ENCODE data around the gene SPRED2.

SPRED2 gene, protein sequence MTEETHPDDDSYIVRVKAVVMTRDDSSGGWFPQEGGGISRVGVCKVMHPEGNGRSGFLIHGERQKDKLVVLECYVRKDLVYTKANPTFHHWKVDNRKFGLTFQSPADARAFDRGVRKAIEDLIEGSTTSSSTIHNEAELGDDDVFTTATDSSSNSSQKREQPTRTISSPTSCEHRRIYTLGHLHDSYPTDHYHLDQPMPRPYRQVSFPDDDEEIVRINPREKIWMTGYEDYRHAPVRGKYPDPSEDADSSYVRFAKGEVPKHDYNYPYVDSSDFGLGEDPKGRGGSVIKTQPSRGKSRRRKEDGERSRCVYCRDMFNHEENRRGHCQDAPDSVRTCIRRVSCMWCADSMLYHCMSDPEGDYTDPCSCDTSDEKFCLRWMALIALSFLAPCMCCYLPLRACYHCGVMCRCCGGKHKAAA

DNA sequence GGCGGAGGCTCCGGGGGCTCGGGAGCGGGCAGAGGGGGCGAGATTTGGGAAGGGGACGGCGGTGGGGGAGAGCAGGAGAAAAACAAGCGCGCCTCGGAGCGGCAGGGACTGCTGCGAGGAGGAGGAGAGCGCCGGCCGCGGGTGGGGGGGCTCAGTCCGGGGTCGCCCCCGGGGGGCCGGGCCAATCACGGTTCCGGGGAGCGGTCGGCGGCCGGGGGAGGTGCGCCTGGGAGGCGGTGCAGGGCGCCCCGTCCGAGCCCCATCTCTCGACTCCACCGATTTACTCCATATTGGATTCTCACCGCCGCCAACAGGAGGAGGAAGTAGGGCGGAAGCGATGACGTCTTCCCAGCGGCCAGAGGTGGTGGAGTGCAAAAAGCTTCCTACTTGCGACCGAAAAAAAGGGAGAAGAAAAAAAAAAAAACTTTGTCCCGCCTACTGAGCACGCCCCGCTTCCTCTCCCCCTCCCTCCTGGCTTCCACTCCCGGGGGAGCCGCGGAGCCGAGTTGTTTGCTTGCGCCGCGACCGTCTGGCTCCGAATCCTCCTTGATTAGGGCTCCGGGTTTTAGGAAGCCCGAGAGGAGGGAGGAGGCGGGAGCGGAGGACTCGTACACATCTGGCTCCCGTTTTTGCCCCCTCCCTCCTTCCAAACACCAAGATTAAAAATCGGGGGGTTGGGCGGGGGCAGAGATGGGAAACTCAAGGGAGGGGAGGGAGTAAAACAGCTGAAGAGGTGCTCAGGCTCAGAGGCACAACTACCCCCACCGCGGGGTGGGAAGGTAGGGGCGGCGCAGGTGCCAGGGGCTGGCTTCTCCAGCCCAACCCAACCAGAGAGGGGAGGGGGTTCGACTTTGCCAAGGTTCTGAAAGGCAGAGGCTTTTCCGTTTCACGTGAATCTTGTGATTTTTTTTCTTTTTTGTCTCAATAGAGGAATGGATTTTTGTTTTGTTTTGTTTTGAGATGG, at the start of gene SPRED2:
Gene SPRED2 (minus strand): TSS at position 373 of the 964 bp plus-strand sequence. CDS start 612 bp downstream, outside the sequence.
- DNase-seq (ENCODE audit: low read depth), result peak; percentile 97

DNA sequence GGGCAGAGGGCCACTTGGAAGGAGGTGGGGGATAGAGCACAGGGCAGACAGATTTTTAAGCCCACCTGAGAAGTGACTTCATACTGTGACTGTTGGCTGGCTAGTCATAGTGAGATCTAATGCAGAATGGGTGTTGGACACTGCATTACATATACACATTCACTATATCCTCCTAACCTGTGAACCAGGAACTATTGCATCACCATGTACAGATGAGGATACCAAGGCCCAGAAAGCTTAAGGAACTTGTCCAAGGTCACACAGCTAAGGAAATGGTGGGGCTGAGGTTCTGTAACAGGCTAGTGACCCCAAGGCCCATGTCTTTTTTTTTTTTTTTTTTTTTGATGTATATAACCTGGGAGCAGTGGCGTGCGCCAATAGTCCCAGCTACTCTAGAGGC, 49.6 kb upstream of the SPRED2 start:
- no peak for DNase-seq (ENCODE audit: low read depth)

DNA sequence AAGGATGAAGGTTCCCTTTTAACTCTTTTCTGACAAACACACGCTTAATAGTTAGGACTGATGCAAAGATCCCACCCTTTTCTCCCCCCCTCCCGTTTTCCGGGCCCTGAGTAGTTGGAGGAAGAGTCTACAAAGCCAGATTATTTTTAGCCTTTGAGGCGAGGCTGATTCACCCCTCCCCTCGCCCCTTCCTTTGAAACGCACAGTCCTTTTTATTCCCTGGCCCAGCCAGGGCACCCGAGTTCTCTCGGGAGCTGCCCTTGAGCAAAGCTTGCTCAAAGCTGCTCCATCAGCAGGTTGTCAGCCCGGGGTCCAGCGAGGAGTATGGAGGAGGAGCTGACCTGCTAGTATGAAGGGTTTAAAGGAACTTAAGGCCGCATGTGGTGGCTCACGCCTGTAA, 47.1 kb upstream of the SPRED2 start:
- no peak for DNase-seq (ENCODE audit: low read depth)

DNA sequence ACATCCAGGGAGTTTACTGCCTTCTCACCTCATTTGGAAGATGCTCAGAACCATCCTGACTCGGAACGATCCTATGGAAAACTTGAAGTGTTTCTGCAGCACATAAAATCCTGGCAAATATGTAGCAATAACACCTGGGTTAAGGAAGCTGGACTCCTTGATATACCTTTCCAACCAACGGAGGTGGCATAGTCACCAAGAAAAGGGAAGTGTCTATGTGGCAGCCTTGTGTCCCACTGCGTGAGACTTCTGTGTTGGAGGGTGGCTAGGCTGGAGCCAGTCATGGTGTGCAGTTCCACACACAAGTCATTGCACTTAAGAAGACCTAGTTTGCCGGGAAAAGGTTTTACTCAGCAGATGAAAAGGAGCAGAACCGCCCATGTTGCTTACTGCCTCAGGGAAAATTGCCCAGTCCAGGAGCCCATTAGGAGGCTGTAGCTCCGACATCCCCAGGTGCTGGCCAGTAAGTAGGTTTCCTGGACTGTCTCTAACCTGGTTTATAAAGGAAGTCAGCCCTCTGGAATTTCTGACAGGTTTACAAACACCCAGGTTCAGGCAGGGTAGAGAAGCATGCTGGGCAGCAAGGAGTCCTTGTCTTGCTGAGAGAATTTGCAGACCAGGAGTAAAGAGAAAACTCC, 46.2 kb upstream of the SPRED2 start:
- DNase-seq (ENCODE audit: low read depth), result no peak

DNA sequence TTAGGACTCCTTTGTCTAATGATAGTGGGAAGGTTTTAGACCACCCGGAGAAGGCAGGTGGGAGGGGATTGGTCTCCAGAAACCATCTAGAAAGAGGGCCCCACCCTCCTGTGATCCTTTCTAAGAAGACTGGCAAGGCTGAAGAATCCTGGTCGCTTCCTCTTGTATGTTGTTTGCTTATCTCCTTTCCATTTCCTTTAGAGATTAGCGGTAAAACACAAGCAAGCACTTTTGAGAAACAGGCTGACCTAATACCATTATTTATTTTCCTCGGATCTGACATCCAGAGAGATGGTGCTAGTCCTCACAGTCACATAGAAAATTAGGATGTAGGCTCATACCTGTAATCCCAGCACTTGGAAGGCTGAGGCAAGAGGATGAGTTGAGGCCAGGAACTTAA, 45.2 kb upstream of the SPRED2 start:
- DNase-seq (ENCODE audit: low read depth), result no peak

DNA sequence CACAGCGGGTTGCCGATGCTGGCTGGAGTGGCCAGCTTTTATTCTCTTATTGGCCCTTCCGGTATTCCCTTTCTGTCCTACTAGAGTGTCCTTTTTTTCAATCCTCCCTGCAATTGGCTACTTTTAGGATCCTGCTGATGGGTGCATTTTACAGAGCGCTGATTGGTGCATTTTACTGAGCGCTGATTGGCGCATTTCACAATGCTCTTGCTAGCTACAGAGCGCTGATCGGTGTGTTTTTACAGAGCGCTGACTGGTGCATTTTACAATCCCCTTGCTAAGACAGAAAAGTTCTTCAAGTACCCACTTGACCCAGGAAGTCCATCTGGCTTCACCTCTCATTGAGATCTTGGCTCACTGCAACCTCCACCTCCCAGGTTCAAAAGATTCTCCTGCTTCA, 44.4 kb upstream of the SPRED2 start:
- DNase-seq (ENCODE audit: low read depth), result no peak

DNA sequence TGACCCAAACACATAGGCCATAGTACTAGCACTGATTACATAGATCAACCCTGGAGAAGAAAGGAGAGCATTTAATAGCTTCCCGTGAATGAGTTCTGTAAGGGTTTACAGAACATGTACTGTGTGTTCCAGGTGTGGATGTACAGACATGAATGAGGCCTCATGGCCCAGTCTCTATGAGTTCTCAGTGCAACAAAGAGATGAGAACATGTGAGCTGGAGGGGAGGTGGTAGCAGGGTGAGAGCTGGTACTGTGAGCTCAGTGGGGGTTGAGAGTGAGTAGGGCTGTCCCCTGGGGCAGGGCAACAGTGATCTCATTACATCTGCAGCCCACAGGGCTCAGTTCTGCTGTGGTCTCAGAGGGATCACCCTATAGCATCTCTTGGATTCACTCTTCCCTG, 42.6 kb upstream of the SPRED2 start:
- DNase-seq (ENCODE audit: low read depth), result no peak

DNA sequence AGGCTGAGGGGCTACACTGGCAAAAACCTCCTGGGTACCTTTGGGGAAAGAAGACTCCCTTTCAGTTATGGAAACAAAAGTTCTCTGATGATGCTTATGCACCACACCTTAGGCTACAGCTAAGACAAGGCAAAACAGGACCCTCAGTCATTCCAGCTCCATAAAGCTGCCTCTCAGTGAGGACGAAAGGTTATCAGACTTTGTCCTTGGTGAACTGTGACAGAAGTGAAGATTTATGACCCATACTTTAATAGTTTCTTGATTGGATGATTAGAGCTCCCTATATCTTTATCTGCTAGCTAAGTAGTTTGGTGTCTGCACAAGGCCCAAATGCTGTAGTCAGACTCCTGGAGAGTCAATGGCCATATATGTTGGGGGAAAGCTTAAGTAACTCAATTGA, 40.6 kb upstream of the SPRED2 start:
- DNase-seq (ENCODE audit: low read depth), result no peak

DNA sequence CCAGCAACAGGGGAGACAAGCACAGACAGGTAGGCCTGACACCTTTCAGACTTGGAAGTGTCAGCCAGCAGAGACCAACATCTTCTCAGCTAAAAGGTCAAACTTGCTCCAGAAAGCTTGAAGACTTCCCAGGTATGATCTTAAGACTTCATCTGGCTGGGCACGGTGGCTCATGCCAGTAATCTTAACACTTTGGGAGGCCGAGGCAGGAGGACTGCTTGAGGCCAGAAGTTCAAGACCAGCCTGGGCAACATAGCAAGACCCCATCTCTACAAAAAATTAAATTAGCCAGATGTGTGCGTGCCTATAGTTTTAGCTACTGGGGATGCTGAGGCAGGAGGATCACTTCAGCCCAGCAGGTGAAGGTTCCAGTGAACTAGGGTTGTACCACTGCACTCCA, 39.0 kb upstream of the SPRED2 start:
- DNase-seq (ENCODE audit: low read depth), result no peak

DNA sequence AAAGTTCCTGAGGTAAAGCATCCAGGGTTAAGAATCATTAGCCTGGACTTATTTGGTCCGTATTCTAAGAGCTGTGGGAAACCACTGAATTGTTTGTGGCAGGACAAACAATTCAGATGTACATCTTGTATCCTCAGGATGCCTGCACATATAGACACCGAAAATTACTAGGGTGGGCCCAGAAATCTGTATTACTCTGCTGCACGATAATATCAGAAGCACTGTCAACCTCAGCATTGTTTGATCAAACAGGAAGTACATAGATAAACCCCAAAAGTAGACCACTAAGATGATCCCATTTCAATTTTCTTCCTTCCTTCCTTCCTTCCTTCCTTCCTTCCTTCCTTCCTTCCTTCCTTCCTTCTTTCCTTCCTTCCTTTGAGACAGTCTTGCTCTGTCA, 34.2 kb upstream of the SPRED2 start:
- DNase-seq (ENCODE audit: low read depth), result no peak

DNA sequence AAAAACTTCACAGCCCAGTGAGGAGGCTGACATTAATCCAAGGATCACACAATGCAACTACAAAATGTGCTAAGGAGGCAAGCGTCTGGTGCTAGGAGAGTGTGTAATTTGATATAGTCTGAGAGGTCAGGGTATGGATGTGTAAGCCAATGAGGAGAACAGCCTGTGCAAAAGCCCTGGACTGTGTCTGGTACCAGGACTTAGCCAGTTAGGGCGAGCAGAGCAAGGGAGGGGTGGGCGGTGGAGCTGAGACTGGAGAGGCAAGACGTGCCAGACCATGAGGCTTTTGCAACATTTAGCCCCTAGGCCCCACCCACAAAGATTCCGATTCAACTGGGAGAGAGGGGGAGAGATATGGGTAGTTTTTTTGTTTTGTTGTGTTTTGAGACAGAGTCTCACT, 33.5 kb upstream of the SPRED2 start:
- DNase-seq (ENCODE audit: low read depth), result no peak

DNA sequence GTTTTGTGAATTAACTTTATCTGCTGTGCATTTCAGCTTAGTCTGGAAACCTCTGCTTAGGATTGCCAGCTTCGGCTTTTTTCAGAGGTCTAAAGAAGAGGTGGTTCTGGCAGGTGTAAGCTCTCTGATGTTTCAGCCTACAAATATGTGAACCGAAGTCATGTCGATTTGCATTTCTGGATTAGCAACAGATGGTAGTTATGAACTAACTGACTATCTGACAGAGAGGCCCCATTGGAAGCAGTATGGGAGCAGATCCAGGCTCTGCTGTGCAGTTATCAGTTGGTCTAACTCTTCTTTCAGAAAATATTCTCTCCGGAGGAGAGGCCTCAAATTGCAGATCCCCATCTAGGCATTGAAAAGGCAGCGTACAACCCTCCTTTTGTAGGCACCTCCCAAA, 32.7 kb upstream of the SPRED2 start:
- DNase-seq (ENCODE audit: low read depth), result no peak

DNA sequence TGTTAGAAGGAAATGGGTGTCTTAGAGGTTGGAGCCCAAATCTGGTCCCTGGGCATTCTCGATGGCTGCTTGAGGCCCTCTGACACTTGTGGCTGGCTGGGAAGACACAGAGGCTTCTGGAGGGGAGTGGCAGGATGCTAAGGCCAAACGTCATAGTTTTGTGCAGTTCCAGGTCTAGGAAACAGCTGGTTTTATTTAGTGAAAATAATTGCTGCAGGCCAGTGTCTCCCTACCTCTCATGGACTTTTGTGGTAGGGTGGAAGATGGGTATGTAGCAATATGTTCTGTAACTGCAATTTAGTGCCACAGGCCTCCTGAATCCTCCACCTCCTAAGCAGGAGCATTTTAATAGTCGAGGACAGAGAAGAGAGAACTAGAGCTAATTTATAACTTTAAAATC, 32.2 kb upstream of the SPRED2 start:
- DNase-seq (ENCODE audit: low read depth), result no peak

DNA sequence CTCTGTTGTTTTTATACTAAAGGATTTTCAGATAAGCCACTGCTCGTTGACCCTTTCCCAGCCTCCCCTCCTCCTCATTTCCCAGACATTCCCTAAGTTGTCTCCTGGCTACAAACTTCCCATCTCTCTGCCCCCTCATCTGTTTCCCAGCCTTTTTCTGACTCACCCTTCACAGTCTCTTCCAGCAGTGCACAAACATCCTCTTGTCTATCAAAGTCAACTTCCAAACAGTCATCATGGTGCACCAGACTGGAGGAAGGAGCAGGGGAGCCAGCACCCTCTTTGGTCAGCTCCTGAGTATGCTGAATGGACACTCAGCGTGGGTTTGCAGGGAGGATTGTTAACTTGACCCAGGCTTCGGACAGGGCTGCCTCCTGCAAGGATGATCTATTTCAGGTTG, 26.6 kb upstream of the SPRED2 start:
- peak; percentile 49 for DNase-seq (ENCODE audit: low read depth)

DNA sequence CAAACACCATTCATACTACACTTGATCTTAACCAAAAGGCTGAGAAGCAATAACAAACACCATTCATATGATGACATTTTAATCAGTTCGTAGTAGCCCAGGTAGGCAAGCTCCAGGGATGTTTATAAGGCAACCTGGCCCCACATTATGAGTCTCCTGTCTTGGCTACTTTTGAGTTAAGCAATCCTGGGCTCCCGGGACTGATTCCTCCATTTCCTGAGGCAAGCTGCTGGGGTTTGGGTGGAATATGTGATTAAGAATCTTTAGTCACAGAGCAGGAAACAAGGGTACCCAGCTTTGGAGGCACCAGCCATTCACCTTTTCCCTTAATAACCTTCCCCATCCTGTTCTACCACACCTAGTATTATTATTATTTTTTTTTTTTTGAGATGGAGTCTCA, 24.5 kb upstream of the SPRED2 start:
- peak; percentile 49 for DNase-seq (ENCODE audit: low read depth)

DNA sequence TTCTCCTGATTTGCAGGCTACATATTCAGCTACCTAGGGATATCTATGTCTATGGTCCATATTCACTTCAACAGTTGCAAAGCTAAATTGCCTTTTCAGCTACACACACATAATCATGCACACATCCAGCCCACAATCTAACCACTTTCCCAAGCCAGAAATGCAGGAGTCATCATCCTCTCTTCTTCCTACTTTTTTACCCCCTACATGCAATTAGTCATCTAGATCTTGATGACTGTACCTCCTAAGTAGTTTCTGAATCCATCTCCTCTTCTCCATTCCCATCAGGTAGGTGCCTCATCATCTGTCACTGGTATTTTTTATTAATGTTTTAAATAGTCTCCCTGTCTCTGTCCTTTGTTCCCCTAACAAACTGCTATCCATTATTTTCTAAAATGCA, 23.7 kb upstream of the SPRED2 start:
- DNase-seq (ENCODE audit: low read depth), result peak; percentile 92

DNA sequence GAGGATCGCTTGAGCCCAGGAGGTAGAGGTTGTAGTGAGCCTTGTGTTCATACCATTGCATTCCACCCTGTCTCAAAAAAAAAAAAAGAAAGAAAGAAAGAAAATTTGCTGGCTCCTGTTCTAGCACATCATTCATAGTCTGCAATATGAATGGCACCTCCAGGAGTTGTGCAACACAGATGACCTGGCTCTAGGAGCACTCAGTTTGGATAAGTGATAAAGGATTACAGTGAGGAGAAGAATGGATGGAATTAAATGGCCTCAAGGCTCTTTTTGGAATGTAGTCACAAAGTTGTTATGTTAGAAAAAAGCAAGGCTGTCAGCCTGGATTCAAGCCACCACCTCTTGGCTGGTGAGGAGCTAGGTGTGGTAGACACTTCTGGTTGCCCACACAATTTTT, 21.5 kb upstream of the SPRED2 start:
- peak; percentile 33 for DNase-seq (ENCODE audit: low read depth)

DNA sequence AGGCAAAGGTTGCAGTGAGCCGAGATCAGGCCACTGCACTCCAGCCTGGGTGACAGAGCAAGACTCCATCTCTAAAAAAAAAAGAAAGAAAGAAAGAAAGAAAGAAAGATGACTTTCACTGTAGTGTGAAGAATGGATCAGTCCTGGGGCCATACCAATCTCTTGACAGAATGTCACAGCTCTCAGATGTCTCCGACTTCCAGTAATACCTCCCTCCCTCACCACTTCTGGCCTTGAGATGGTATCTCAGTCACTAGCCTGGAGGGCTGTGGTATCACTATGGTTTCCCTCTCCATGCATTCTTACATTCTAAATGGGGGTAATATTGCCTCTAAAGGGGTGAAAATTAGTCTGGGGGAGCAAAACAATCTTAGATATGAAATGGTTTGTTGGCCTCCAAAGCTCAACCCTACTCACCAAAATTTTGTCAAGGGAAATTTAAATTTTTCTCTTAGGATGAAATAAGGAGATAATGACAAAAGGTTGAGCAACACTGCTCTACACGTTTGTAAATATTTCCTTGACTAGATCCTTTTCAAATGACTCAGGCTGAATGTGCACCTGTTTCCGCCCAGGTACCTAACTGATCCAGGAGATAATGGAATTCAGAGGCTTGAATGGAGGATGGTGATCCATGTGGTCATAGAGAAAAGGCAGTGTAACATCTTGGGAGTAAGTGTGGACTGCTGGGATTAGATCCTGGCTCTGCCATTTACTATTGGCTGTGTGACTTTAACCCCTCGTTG, 19.9 kb upstream of the SPRED2 start:
- DNase-seq (ENCODE audit: low read depth), result no peak

DNA sequence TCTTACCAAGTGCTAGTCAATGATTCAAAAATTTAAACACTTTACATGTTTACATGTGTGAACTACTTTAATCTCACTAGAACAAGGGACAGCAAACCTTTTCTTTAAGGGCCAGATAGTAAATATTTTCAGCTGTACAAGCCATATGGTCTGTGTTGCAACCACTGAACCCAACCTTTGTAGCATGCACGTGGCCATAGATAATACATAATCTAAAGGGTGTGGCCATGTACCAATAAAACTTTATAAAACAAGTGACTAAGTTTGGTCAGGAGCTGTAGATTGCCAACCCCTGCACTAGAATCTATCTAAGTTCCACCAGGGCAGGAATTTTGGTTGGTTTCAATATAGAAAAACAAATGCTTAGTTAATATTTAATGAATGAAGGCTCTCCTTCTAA, 18.4 kb upstream of the SPRED2 start:
- no peak for DNase-seq (ENCODE audit: low read depth)

DNA sequence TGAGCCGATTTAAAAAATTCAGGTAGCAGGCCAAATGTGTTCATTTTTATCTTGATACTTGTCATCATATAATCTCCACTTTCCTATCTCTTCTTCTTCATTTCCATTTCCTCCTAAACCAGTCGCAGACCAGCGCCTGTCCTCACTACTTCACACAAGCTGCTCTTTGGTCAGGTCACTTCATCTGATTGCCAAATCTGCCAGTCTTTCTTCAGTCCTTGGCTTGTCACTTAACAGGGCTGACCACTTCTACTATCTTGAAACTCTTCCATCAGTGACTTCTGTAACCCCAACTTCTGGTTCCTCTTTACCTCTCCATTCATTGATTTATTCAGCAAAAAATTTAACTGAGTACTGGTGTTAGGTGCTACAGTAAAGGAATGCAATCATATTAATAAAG, 18.0 kb upstream of the SPRED2 start:
- DNase-seq (ENCODE audit: low read depth), result no peak

DNA sequence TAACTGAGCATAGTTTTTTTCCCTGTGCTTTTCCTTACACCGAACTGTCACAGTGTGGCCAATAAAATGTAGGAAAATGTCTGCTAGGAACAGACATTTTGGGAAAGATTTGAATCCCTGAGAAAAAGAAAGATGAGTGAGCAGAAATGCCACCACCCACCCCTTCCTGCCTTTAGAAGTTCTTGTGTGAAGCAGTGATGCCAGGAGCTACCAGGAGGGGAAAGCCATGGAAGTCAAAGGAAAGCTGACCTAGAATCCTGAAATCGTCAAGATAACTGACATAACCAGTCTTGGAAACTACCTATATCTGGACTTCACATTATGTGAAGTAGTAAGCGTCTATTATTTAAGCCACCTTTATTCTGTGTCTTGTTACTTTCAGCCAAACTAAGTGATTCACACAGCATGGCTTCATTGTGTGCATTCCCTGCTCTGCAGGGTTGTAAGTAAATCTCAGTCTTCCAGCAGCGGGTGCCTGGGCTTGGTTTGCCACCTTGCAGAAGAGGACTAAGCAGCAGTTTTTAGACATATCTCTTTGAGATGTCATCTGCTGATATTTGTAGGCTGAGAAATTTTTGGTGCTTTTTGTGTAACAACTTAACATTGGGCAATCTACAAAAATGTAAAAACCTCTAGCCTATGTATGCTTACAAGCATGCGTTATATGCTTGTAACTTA, 11.2 kb upstream of the SPRED2 start:
- no peak for DNase-seq (ENCODE audit: low read depth)
